ENCODE data around the gene APPL2. TPM values are rescaled to one million over a fixed set of nuclear protein-coding genes. Genes with fewer than 3 reads are reported as not detected.

Gene APPL2
- total RNA-seq, 1 experiment from 2014 or later = 49.2 TPM

- H3K27ac Mint-ChIP-seq (ENCODE audit: unreplicated experiment) = no peak overlapping the region
- Histone ChIP-seq H3K27me3 (replicated peaks; ENCODE audit: control insufficient read depth, insufficient read depth, low read length) (no peaks in the 10 kb centered on the region), H3K4me1 (peaks cover 33% of the 10 kb centered on the region), H3K4me3 (ENCODE audit: low read depth, low read length) (no peak overlapping the region), H3K9me3 (no peaks in the 10 kb centered on the region), H3K36me3 (ENCODE audit: control insufficient read depth, insufficient read depth, low read length) (peaks cover 6% of the 10 kb centered on the region)
- CTCF ChIA-PET = no interaction called here
- H3K27me3 Mint-ChIP-seq (ENCODE audit: insufficient read depth, unreplicated experiment) = no peaks in the 10 kb centered on the region
- no TSS peak for BruUV-seq (replicated peaks)
- intact Hi-C loops (cut with micrococcal nuclease; ENCODE audit: unreplicated experiment) = no loop called here
- H3K4me3 Mint-ChIP-seq (ENCODE audit: unreplicated experiment) = no peak overlapping the region
- H3K36me3 Mint-ChIP-seq (ENCODE audit: insufficient read depth, unreplicated experiment) = peaks cover 33% of the 10 kb centered on the region
- H3K4me1 Mint-ChIP-seq (ENCODE audit: low read depth, unreplicated experiment) = peaks cover 42% of the 10 kb centered on the region
- H3K9me3 Mint-ChIP-seq (ENCODE audit: unreplicated experiment) = no peaks in the 10 kb centered on the region
- POLR2A ChIA-PET = no interaction called here
- TF ChIP-seq, protein P1, sequence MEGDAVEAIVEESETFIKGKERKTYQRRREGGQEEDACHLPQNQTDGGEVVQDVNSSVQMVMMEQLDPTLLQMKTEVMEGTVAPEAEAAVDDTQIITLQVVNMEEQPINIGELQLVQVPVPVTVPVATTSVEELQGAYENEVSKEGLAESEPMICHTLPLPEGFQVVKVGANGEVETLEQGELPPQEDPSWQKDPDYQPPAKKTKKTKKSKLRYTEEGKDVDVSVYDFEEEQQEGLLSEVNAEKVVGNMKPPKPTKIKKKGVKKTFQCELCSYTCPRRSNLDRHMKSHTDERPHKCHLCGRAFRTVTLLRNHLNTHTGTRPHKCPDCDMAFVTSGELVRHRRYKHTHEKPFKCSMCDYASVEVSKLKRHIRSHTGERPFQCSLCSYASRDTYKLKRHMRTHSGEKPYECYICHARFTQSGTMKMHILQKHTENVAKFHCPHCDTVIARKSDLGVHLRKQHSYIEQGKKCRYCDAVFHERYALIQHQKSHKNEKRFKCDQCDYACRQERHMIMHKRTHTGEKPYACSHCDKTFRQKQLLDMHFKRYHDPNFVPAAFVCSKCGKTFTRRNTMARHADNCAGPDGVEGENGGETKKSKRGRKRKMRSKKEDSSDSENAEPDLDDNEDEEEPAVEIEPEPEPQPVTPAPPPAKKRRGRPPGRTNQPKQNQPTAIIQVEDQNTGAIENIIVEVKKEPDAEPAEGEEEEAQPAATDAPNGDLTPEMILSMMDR (IDR thresholded peaks at IDR 0.05; ENCODE audit: insufficient read depth in 1 of 2, low read depth in 1 of 2, low read length in 1 of 2, severe bottlenecking in 1 of 2, unreplicated experiment in 1 of 2) = no peak
- no peak for DNase-seq
Observed at GRCh38 chr12:105226219-105226618, 9.8 kb downstream of the APPL2 start.

DNA sequence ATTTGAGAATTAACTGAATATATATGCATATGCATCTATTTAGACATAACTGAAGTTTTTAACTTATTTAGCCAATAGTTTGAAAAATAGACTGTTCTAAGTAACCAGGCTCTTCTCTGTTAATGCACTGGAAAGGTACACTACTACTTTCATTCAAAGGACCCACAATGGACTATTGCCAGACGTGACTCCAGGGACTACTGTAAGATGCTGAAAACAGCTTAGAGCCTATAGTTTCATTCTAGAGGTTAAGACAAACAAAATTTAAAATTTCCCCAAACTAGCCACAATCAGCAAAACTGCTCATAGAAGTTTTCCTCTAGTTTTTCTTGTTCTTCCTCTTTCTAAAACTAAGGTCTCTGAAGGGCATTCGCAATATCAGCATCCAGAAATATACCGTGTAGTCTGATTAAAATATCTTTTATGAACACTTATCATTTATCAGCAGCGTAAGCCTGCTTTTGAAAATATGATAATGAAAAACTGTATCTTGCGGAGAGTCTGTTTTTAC, 10.4 kb downstream of the APPL2 start:
- H3K4me1 Mint-ChIP-seq (ENCODE audit: low read depth, unreplicated experiment) = peaks cover 45% of the 10 kb centered on the region
- H3K4me3 Mint-ChIP-seq (ENCODE audit: unreplicated experiment) = no peak overlapping the region
- TF ChIP-seq, protein P1 (IDR thresholded peaks at IDR 0.05; ENCODE audit: insufficient read depth in 1 of 2, low read depth in 1 of 2, low read length in 1 of 2, severe bottlenecking in 1 of 2, unreplicated experiment in 1 of 2) = no peak
- no TSS peak for BruUV-seq (replicated peaks)
- intact Hi-C loops (cut with micrococcal nuclease; ENCODE audit: unreplicated experiment) = no loop called here
- H3K9me3 Mint-ChIP-seq (ENCODE audit: unreplicated experiment) = no peaks in the 10 kb centered on the region
- CTCF ChIA-PET = no interaction called here
- Histone ChIP-seq H3K36me3 (ENCODE audit: control insufficient read depth, insufficient read depth, low read length) (peaks cover 6% of the 10 kb centered on the region), H3K9me3 (no peaks in the 10 kb centered on the region), H3K4me3 (ENCODE audit: low read depth, low read length) (no peak overlapping the region), H3K4me1 (peaks cover 33% of the 10 kb centered on the region), H3K27me3 (replicated peaks; ENCODE audit: control insufficient read depth, insufficient read depth, low read length) (no peaks in the 10 kb centered on the region)
- DNase-seq = no peak
- no peaks in the 10 kb centered on the region for H3K27me3 Mint-ChIP-seq (ENCODE audit: insufficient read depth, unreplicated experiment)
- H3K36me3 Mint-ChIP-seq (ENCODE audit: insufficient read depth, unreplicated experiment) = peaks cover 33% of the 10 kb centered on the region
- H3K27ac Mint-ChIP-seq (ENCODE audit: unreplicated experiment) = no peak overlapping the region
- POLR2A ChIA-PET = no interaction called here

DNA sequence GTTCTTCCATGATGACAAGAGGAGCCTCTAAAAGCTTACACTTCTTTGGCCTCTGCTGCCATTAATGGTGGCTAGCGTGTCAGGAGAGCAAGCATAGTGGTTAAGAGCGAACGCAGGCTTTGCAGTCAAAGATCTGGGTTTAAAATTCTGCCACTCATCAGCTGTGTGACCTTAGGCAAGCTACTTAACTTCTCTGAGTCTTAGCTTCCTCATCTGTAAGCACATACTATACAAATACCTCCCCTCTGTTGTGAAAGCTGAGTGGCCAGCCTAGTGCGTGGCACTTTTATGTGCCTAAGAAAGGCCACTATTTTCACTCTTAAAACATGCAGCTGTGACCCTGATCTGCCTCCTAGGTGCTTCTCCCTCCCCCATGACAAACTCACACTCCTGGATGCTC, 11.6 kb downstream of the APPL2 start:
- H3K36me3 Mint-ChIP-seq (ENCODE audit: insufficient read depth, unreplicated experiment) = peaks cover 31% of the 10 kb centered on the region
- H3K36me3 ChIP-seq (ENCODE audit: control insufficient read depth, insufficient read depth, low read length) = peaks cover 6% of the 10 kb centered on the region

More for the DNA sequence above, 11.6 kb downstream of the APPL2 start:
- Mint-ChIP-seq H3K4me1 (ENCODE audit: low read depth, unreplicated experiment) (peaks cover 38% of the 10 kb centered on the region), H3K4me3 (ENCODE audit: unreplicated experiment) (no peak overlapping the region), H3K27me3 (ENCODE audit: insufficient read depth, unreplicated experiment) (no peaks in the 10 kb centered on the region), H3K9me3 (ENCODE audit: unreplicated experiment) (no peaks in the 10 kb centered on the region), H3K27ac (ENCODE audit: unreplicated experiment) (peak overlapping the region; percentile 37)
- intact Hi-C loops (cut with micrococcal nuclease; ENCODE audit: unreplicated experiment) = loop anchor here (5.0 kb wide), 1 partner anchor 93 kb away; no protein-coding TSS in a partner anchor
- H3K4me1 ChIP-seq = peaks cover 23% of the 10 kb centered on the region
- no peaks in the 10 kb centered on the region for H3K9me3 ChIP-seq
- no peaks in the 10 kb centered on the region for H3K27me3 ChIP-seq (replicated peaks; ENCODE audit: control insufficient read depth, insufficient read depth, low read length)
- no peak overlapping the region for H3K4me3 ChIP-seq (ENCODE audit: low read depth, low read length)
- ChIA-PET CTCF (interaction anchor here (0.8 kb wide), 1 partner anchor 9 kb away, joined by 3 read pairs; no protein-coding TSS in a partner anchor), POLR2A (interaction anchor here (0.5 kb wide), 1 partner anchor 161 kb away, joined by 5 read pairs; no protein-coding TSS in a partner anchor)
- TF ChIP-seq, protein P1 (IDR thresholded peaks at IDR 0.05; ENCODE audit: insufficient read depth in 1 of 2, low read depth in 1 of 2, low read length in 1 of 2, severe bottlenecking in 1 of 2, unreplicated experiment in 1 of 2) = no peak
- BruUV-seq (replicated peaks) = no TSS peak
- no peak for DNase-seq

Data from Caco-2 (cell line).